ENCODE data around the gene CYP2J2. TPM values are rescaled to one million over a fixed set of nuclear protein-coding genes. Genes with fewer than 3 reads are reported as not detected.

The CYP2J2 gene
- polyA plus RNA-seq, 1 donor (not counting 4 experiments of a cell fraction or from before 2014, with no cell fraction given), result 6.7 TPM

DNA sequence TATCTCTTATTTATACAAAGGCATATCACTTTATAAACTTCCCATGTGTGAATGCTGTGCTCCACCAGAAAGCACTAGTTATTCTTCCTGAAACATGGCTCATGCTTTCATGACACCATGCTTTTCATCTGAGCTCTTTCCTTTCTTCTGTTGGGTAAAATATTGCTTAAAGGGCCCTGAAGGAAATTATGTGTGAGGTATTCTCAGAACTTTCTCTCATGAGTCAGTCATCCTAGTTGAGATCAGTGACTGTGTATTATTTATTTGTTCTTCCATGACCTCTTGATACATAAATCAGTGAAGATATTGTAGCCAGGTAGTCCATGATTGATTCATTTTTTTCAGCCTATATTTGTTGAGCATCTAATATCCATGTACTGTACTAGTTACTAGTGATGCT lies 54.8 kb downstream of the CYP2J2 start:
- dilution Hi-C loops (cut with MboI; ENCODE audit: extremely low pct_ligation_motif_present, low sequenced_read_pairs), result no loop called here
- Histone ChIP-seq H3K36me3 (ENCODE audit: control insufficient read depth in 2 of 2, extremely low read depth in 1 of 2, insufficient read depth in 2 of 2, low read length in 2 of 2) (no peaks in the 10 kb centered on the region), H3K27me3 (ENCODE audit: control insufficient read depth, extremely low read depth, insufficient read depth, low read length) (no peaks in the 10 kb centered on the region), H4K20me1 (ENCODE audit: control insufficient read depth, extremely low read depth, insufficient read depth, low read length) (no peaks in the 10 kb centered on the region), H3K9me3 (ENCODE audit: control insufficient read depth, low read depth, low read length) (no peaks in the 10 kb centered on the region), H3K4me2 (ENCODE audit: control insufficient read depth, extremely low read depth, insufficient read depth, low read depth, low read length) (no peak overlapping the region), H2AFZ (ENCODE audit: control insufficient read depth, low read length) (no peak overlapping the region), H3K79me2 (ENCODE audit: control insufficient read depth, insufficient read depth, low read length) (no peaks in the 10 kb centered on the region), H3K27ac (ENCODE audit: control insufficient read depth, insufficient read depth, low read length) (no peak overlapping the region), H3K4me1 (ENCODE audit: control insufficient read depth, extremely low read depth, insufficient read depth, low read length) (no peaks in the 10 kb centered on the region), H3K4me3 (ENCODE audit: control insufficient read depth in 2 of 3, extremely low read depth in 1 of 3, insufficient read depth in 2 of 3, low read depth in 1 of 3, low read length in 3 of 3) (no peak overlapping the region), H3K9ac (ENCODE audit: control insufficient read depth, extremely low read depth, insufficient read depth, low read length) (no peak overlapping the region), H3K9me1 (ENCODE audit: control insufficient read depth, extremely low read depth, insufficient read depth, low read length) (no peaks in the 10 kb centered on the region)
- FAIRE-seq, result no peak
- no peak for TF ChIP-seq EZH2 (IDR thresholded peaks at IDR 0.05; ENCODE audit: low read length)
- TF ChIP-seq, protein P1, sequence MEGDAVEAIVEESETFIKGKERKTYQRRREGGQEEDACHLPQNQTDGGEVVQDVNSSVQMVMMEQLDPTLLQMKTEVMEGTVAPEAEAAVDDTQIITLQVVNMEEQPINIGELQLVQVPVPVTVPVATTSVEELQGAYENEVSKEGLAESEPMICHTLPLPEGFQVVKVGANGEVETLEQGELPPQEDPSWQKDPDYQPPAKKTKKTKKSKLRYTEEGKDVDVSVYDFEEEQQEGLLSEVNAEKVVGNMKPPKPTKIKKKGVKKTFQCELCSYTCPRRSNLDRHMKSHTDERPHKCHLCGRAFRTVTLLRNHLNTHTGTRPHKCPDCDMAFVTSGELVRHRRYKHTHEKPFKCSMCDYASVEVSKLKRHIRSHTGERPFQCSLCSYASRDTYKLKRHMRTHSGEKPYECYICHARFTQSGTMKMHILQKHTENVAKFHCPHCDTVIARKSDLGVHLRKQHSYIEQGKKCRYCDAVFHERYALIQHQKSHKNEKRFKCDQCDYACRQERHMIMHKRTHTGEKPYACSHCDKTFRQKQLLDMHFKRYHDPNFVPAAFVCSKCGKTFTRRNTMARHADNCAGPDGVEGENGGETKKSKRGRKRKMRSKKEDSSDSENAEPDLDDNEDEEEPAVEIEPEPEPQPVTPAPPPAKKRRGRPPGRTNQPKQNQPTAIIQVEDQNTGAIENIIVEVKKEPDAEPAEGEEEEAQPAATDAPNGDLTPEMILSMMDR (optimal IDR thresholded peaks at IDR 0.05 in 1 of 3, IDR thresholded peaks at IDR 0.05 in 1 of 3, conservative IDR thresholded peaks at IDR 0.05 in 1 of 3; ENCODE audit: extremely low read depth in 1 of 3, insufficient read depth in 2 of 3, low read length in 3 of 3), result no peak
- no peak for DNase-seq (ENCODE audit: low read depth, low spot score)

DNA sequence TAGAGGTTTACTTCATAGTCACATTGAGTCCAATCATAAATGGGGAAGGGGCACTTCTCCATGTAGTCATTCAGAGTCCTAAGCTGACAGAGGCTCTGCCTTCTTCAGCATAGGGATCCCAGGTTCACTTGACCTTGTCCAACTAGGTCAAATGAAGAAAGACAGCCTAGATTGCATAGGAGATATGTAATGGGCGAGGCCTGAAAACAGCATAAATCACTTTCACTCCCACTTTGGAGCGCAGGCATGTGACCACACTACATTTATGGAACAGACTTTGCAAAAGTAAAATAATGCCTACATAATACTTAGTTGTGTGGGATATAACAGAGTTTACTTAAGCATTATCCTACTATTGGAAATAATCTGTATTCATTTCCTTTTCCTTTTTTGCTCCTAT lies 60.1 kb downstream of the CYP2J2 start:
- Histone ChIP-seq H2AFZ (ENCODE audit: control insufficient read depth, low read length) (no peak overlapping the region), H3K27ac (ENCODE audit: control insufficient read depth, insufficient read depth, low read length) (no peak overlapping the region), H3K9me3 (ENCODE audit: control insufficient read depth, low read depth, low read length) (no peaks in the 10 kb centered on the region), H3K4me1 (ENCODE audit: control insufficient read depth, extremely low read depth, insufficient read depth, low read length) (no peaks in the 10 kb centered on the region), H3K27me3 (ENCODE audit: control insufficient read depth, extremely low read depth, insufficient read depth, low read length) (no peaks in the 10 kb centered on the region), H3K4me2 (ENCODE audit: control insufficient read depth, extremely low read depth, insufficient read depth, low read depth, low read length) (no peak overlapping the region), H3K9ac (ENCODE audit: control insufficient read depth, extremely low read depth, insufficient read depth, low read length) (no peak overlapping the region), H3K79me2 (ENCODE audit: control insufficient read depth, insufficient read depth, low read length) (no peaks in the 10 kb centered on the region), H3K9me1 (ENCODE audit: control insufficient read depth, extremely low read depth, insufficient read depth, low read length) (no peaks in the 10 kb centered on the region), H4K20me1 (ENCODE audit: control insufficient read depth, extremely low read depth, insufficient read depth, low read length) (no peaks in the 10 kb centered on the region), H3K4me3 (ENCODE audit: control insufficient read depth in 2 of 3, extremely low read depth in 1 of 3, insufficient read depth in 2 of 3, low read depth in 1 of 3, low read length in 3 of 3) (no peak overlapping the region), H3K36me3 (ENCODE audit: control insufficient read depth in 2 of 2, extremely low read depth in 1 of 2, insufficient read depth in 2 of 2, low read length in 2 of 2) (no peaks in the 10 kb centered on the region)
- no peak for TF ChIP-seq EZH2 (IDR thresholded peaks at IDR 0.05; ENCODE audit: low read length)
- no peak for FAIRE-seq
- no peak for DNase-seq (ENCODE audit: low read depth, low spot score)
- dilution Hi-C loops (cut with MboI; ENCODE audit: extremely low pct_ligation_motif_present, low sequenced_read_pairs), result no loop called here

DNA sequence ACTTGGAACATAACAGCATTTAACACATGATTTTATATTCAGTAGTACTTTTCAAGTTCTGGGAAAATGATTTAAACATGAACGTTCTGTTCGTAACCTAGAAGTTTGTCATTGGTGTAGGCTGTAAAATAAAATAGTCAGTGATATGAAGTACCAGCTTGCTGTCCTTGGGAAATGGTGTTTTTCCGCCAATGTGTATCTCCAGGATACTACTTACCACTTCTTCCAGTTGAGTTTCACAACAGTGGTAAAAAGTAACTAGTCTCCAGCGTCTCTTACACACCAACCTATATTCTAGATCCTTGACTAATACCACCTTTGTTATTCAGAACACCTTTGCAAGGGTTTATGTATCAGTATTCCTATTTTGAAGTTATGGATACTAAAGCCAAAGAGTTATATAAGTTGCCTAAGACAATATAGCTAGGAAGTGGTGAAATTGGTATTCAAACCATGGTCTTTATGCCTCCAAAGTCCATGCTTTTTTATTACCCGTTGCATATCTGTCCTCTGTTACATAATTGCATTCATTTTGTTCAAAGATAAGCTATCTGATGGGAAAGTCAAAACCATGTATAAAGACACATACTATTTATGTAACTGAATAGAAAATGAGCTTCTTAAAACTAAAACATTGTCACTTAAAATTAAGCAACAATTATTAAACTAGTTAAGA lies 68.8 kb downstream of the CYP2J2 start:
- Histone ChIP-seq H4K20me1 (ENCODE audit: control insufficient read depth, extremely low read depth, insufficient read depth, low read length) (no peaks in the 10 kb centered on the region), H3K9me1 (ENCODE audit: control insufficient read depth, extremely low read depth, insufficient read depth, low read length) (no peaks in the 10 kb centered on the region), H3K4me2 (ENCODE audit: control insufficient read depth, extremely low read depth, insufficient read depth, low read depth, low read length) (no peak overlapping the region), H3K4me1 (ENCODE audit: control insufficient read depth, extremely low read depth, insufficient read depth, low read length) (peaks cover 7% of the 10 kb centered on the region), H3K79me2 (ENCODE audit: control insufficient read depth, insufficient read depth, low read length) (no peaks in the 10 kb centered on the region), H3K4me3 (ENCODE audit: control insufficient read depth in 2 of 3, extremely low read depth in 1 of 3, insufficient read depth in 2 of 3, low read depth in 1 of 3, low read length in 3 of 3) (no peak overlapping the region), H3K36me3 (ENCODE audit: control insufficient read depth in 2 of 2, extremely low read depth in 1 of 2, insufficient read depth in 2 of 2, low read length in 2 of 2) (peaks cover 0 to 2% of the 10 kb centered on the region in 2 experiments), H3K9ac (ENCODE audit: control insufficient read depth, extremely low read depth, insufficient read depth, low read length) (no peak overlapping the region), H3K9me3 (ENCODE audit: control insufficient read depth, low read depth, low read length) (no peaks in the 10 kb centered on the region), H3K27ac (ENCODE audit: control insufficient read depth, insufficient read depth, low read length) (no peak overlapping the region), H3K27me3 (ENCODE audit: control insufficient read depth, extremely low read depth, insufficient read depth, low read length) (no peaks in the 10 kb centered on the region), H2AFZ (ENCODE audit: control insufficient read depth, low read length) (no peak overlapping the region)
- TF ChIP-seq EZH2 (IDR thresholded peaks at IDR 0.05; ENCODE audit: low read length), result no peak
- FAIRE-seq (no peak), DNase-seq (ENCODE audit: low read depth, low spot score) (no peak)
- dilution Hi-C loops (cut with MboI; ENCODE audit: extremely low pct_ligation_motif_present, low sequenced_read_pairs), result no loop called here

All from keratinocyte (primary cell).